Measurements from ENCODE around the gene MAGI1.

DNA sequence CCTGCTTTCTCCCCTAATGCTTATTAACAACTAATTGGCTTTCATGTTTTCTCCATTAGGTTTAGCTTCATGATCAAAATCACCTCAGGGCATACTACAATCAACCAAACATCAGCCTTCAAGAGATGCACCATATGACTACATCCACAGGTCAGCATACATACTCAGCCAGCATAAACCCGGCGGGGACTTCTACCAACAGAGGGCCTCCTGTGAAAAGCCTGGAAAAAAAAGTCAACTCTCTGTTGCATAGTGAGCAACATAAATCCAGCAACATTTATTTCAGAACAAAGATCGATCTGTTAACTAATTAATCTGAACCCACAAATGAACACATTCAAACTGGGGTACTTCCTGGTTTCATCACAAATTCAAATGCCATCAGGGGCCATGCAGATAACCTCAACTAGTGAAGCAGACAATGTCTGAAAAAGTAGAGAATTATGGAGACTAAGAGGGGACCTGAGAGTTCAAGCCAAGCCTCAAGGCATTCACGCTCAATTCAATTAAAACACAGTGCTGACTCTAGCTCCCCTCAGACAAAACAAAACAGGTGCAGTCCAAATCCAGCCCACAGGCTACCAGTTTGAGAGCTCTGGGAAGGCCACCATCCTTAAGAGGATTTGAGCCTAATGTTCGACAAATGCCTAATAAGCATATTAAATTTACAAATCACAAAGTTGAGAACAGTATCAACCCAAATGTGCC is 124.5 kb downstream of the MAGI1 start:
- TF ChIP-seq EZH2phosphoT487 (IDR thresholded peaks at IDR 0.05; ENCODE audit: borderline replicate concordance, low read depth) (no peak), JUND (IDR thresholded peaks at IDR 0.05) (no peak), FOXJ3 (CRISPR knock-in tag; IDR thresholded peaks at IDR 0.05) (no peak), TEAD4 (IDR thresholded peaks at IDR 0.05; ENCODE audit: borderline replicate concordance, insufficient read depth) (no peak)
- TF ChIP-seq, protein P1, sequence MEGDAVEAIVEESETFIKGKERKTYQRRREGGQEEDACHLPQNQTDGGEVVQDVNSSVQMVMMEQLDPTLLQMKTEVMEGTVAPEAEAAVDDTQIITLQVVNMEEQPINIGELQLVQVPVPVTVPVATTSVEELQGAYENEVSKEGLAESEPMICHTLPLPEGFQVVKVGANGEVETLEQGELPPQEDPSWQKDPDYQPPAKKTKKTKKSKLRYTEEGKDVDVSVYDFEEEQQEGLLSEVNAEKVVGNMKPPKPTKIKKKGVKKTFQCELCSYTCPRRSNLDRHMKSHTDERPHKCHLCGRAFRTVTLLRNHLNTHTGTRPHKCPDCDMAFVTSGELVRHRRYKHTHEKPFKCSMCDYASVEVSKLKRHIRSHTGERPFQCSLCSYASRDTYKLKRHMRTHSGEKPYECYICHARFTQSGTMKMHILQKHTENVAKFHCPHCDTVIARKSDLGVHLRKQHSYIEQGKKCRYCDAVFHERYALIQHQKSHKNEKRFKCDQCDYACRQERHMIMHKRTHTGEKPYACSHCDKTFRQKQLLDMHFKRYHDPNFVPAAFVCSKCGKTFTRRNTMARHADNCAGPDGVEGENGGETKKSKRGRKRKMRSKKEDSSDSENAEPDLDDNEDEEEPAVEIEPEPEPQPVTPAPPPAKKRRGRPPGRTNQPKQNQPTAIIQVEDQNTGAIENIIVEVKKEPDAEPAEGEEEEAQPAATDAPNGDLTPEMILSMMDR (IDR thresholded peaks at IDR 0.05), result peak; percentile 25; the same call in 1 of the 2 replicates
- TF ChIP-seq, protein P2, sequence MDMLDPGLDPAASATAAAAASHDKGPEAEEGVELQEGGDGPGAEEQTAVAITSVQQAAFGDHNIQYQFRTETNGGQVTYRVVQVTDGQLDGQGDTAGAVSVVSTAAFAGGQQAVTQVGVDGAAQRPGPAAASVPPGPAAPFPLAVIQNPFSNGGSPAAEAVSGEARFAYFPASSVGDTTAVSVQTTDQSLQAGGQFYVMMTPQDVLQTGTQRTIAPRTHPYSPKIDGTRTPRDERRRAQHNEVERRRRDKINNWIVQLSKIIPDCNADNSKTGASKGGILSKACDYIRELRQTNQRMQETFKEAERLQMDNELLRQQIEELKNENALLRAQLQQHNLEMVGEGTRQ (IDR thresholded peaks at IDR 0.05; ENCODE audit: borderline replicate concordance, low read depth, low read length), result no peak

All from SK-N-SH (cell line).